ENCODE data around the gene C1orf167. TPM values are rescaled to one million over a fixed set of nuclear protein-coding genes. Genes with fewer than 3 reads are reported as not detected.

C1orf167 gene
- total and polyA plus RNA-seq, 2 donors from 2014 or later, result 1.9 to 4.2 TPM

- intact Hi-C loops (cut with DNase I), result no loop called here
- H3K36me3 ChIP-seq (ENCODE audit: control insufficient read depth in 2 of 3, insufficient read depth in 3 of 3, low read length in 3 of 3), result no peaks in the 10 kb centered on the region
- H3K4me1 ChIP-seq (ENCODE audit: control insufficient read depth in 2 of 3, insufficient read depth in 2 of 3, low read depth in 1 of 3, low read length in 3 of 3), result peaks cover 0 to 15% (median 5%) of the 10 kb centered on the region in 3 donors
- H3K27ac ChIP-seq (ENCODE audit: low read depth in 2 of 2, low read length in 2 of 2), result no peak overlapping the region
- H3K27me3 ChIP-seq (ENCODE audit: control insufficient read depth, insufficient read depth, low read length), result no peaks in the 10 kb centered on the region
- DNase-seq (no peak), FAIRE-seq (no peak)
- TF ChIP-seq CTCF (IDR thresholded peaks at IDR 0.05; ENCODE audit: borderline replicate concordance, extremely low read depth, insufficient read depth), result no peak
- H3K9me3 ChIP-seq (ENCODE audit: control insufficient read depth in 2 of 3, insufficient read depth in 1 of 3, low read length in 3 of 3), result no peaks in the 10 kb centered on the region
- H3K4me3 ChIP-seq (ENCODE audit: low read length in 3 of 3), result no peak overlapping the region
- H3K9ac ChIP-seq (ENCODE audit: low read length in 3 of 3), result no peak overlapping the region
Observed at GRCh38 chr1:11781297-11781696, 19.3 kb downstream of the C1orf167 start.

GRCh38 chr1:11782127-11782708, 20.2 kb downstream of the C1orf167 start:
- Histone ChIP-seq H3K9ac (ENCODE audit: low read length in 3 of 3) (no peak overlapping the region), H3K36me3 (ENCODE audit: control insufficient read depth in 2 of 3, insufficient read depth in 3 of 3, low read length in 3 of 3) (no peaks in the 10 kb centered on the region), H3K9me3 (ENCODE audit: control insufficient read depth in 2 of 3, insufficient read depth in 1 of 3, low read length in 3 of 3) (no peaks in the 10 kb centered on the region), H3K4me3 (ENCODE audit: low read length in 3 of 3) (no peak overlapping the region), H3K4me1 (ENCODE audit: control insufficient read depth in 2 of 3, insufficient read depth in 2 of 3, low read depth in 1 of 3, low read length in 3 of 3) (peaks cover 0 to 23% (median 12%) of the 10 kb centered on the region in 3 donors), H3K27me3 (ENCODE audit: control insufficient read depth, insufficient read depth, low read length) (no peaks in the 10 kb centered on the region), H3K27ac (ENCODE audit: low read depth in 2 of 2, low read length in 2 of 2) (no peak overlapping the region)
- no peak for DNase-seq
- TF ChIP-seq CTCF (IDR thresholded peaks at IDR 0.05; ENCODE audit: borderline replicate concordance, extremely low read depth, insufficient read depth), result no peak
- intact Hi-C loops (cut with DNase I), result no loop called here
- no peak for FAIRE-seq

- no peak for DNase-seq
Observed at GRCh38 chr1:11783556-11783955, 21.6 kb downstream of the C1orf167 start.

More at GRCh38 chr1:11783556-11783955, 21.6 kb downstream of the C1orf167 start:
- FAIRE-seq, result no peak
- Histone ChIP-seq H3K4me3 (ENCODE audit: low read length in 3 of 3) (no peak overlapping the region), H3K36me3 (ENCODE audit: control insufficient read depth in 2 of 3, insufficient read depth in 3 of 3, low read length in 3 of 3) (no peaks in the 10 kb centered on the region), H3K27ac (ENCODE audit: low read depth in 2 of 2, low read length in 2 of 2) (no peak overlapping the region), H3K27me3 (ENCODE audit: control insufficient read depth, insufficient read depth, low read length) (no peaks in the 10 kb centered on the region), H3K9ac (ENCODE audit: low read length in 3 of 3) (no peak overlapping the region), H3K9me3 (ENCODE audit: control insufficient read depth in 2 of 3, insufficient read depth in 1 of 3, low read length in 3 of 3) (no peaks in the 10 kb centered on the region), H3K4me1 (ENCODE audit: control insufficient read depth in 2 of 3, insufficient read depth in 2 of 3, low read depth in 1 of 3, low read length in 3 of 3) (peaks cover 3 to 34% (median 23%) of the 10 kb centered on the region in 3 donors)
- intact Hi-C loops (cut with DNase I), result no loop called here
- TF ChIP-seq CTCF (IDR thresholded peaks at IDR 0.05; ENCODE audit: borderline replicate concordance, extremely low read depth, insufficient read depth), result no peak
